Upper lobe of left lung (tissue), 6 donors: Measurements from ENCODE around the gene LDLRAD2. TPM values are rescaled to one million over a fixed set of nuclear protein-coding genes. Genes with fewer than 3 reads are reported as not detected.

Experiments used
- ATAC-seq, 2 donors: fragments of 200-7000 bp; cut with Tn5 transposase; one replicate each; pipeline ENCODE4 v1.9.1; 2022; ENCODE audit warnings: mild to moderate bottlenecking in 2 of 2, moderate library complexity in 2 of 2; ENCODE audit not compliant: low FRiP score in 2 of 2
- DNase-seq, 2 donors: peaks; one replicate each; pipeline ENCODE4 v3.0.0-alpha.2; 2019 to 2020
- H3K27ac ChIP-seq, 4 donors: fragments of 200-600 bp; sonication (generic); one replicate each; pipeline ENCODE4 v1.5.1; 2016 to 2019
- H3K27me3 ChIP-seq, 4 donors: fragments of 200-600 bp; sonication (generic); one replicate each; pipeline ENCODE4 v1.5.1; 2017 to 2019
- H3K36me3 ChIP-seq, 4 donors: fragments of 200-600 bp; sonication (generic); one replicate each; pipeline ENCODE4 v1.5.1; 2016 to 2019
- H3K4me1 ChIP-seq, 4 donors: fragments of 200-600 bp; sonication (generic); one replicate each; pipeline ENCODE4 v1.5.1; 2018 to 2019
- H3K4me3 ChIP-seq, 4 donors: fragments of 200-600 bp; sonication (generic); one replicate each; pipeline ENCODE4 v1.5.1; 2017 to 2019; ENCODE audit warnings: mild to moderate bottlenecking in 2 of 4, moderate library complexity in 1 of 4
- H3K9me3 ChIP-seq, 4 donors: fragments of 200-600 bp; sonication (generic); one replicate each; pipeline ENCODE4 v1.5.1; 2018 to 2019
- CTCF ChIP-seq, 6 experiments: fragments of 450-650 bp in 4 of 6; fragments of 200-600 bp in 2 of 6; sonication (generic) in 2 of 6; IDR thresholded peaks; one replicate each; pipeline ENCODE4 v1.5.1; 2016 to 2019; ENCODE audit warnings: antibody characterized with exemption in 6 of 6
- EP300 ChIP-seq, 4 donors: sonication (generic); formaldehyde crosslinking; IDR thresholded peaks; one replicate each; pipeline ENCODE4 v1.5.1; 2017; ENCODE audit warnings: antibody characterized with exemption in 4 of 4, control low read depth in 2 of 4
- POLR2A ChIP-seq, 4 donors: fragments of 450-650 bp; IDR thresholded peaks; one replicate each; pipeline ENCODE4 v1.5.1; 2016 to 2017; ENCODE audit warnings: antibody characterized with exemption in 4 of 4, mild to moderate bottlenecking in 2 of 4
- POLR2AphosphoS5 ChIP-seq, 2 donors: sonication (generic); formaldehyde crosslinking; IDR thresholded peaks; one replicate each; pipeline ENCODE4 v1.5.1; 2017; ENCODE audit warnings: antibody characterized with exemption in 2 of 2
- WGBS, 2 donors: methylation state at CpG; one replicate each; pipeline ENCODE4 v1.1.5; 2017 to 2018; 5-methylcytosine and 5-hydroxymethylcytosine counted together
- total RNA-seq, 6 donors: library from RNA; depleted of rRNA in 4 of 6; stranded (reverse); fragments of >200 nt in 4 of 6; gene quantifications; one replicate each; pipeline versions ENCODE4 v1.1.0 to v1.2.1, GENCODE V29; 2016 to 2021
- donor health status: DM: no; HTN: no; CAD: no; lungs with moderate emphysema.
- donor health status: DM: no; HTN: yes; CAD: no; lungs with severe emphysema.

Gene LDLRAD2
- under 1 TPM in 3 of 6 donors, not detected in 3; 0.24 to 0.59 (median 0.34) TPM for total RNA-seq

GRCh38 chr1:21811875-21812305, at the start of gene LDLRAD2:
Gene LDLRAD2, plus strand, starts transcription at chr1:21812265. Its CDS starts 187 bp downstream, at chr1:21812452.
- no peak within 1 kb of the TSS for H3K4me3 ChIP-seq
- H3K27me3 ChIP-seq: peaks cover 0 to 5% (median 0%) of the 10 kb centered on the region in 4 donors
- H3K9me3 ChIP-seq: no peaks in the 10 kb centered on the region
- H3K4me1 ChIP-seq: peaks cover 0 to 11% (median 9%) of the 10 kb centered on the region in 4 donors
- WGBS, 2 donors: 73 to 77% methylated on average over 2 of the region's 2 CpGs
- H3K27ac ChIP-seq: no peak within 1 kb of the TSS
- DNase-seq: no peak
- H3K36me3 ChIP-seq: no peaks in the 10 kb centered on the region
- TF ChIP-seq EP300 (IDR thresholded peaks at IDR 0.05) (no peak), CTCF (IDR thresholded peaks at IDR 0.05) (no peak), POLR2A (IDR thresholded peaks at IDR 0.05) (no peak), POLR2AphosphoS5 (IDR thresholded peaks at IDR 0.05) (no peak)
- ATAC-seq: no peak

GRCh38 chr1:21763236-21763635, 48.8 kb upstream of the LDLRAD2 start:
- no peaks in the 10 kb centered on the region for H3K36me3 ChIP-seq
- ATAC-seq (no peak), DNase-seq (no peak)
- 83 to 89% methylated on average over 10 of the region's 10 CpGs for WGBS, 2 donors
- H3K4me3 ChIP-seq: no peak overlapping the region
- H3K27me3 ChIP-seq: no peaks in the 10 kb centered on the region
- H3K4me1 ChIP-seq: peaks cover 39 to 66% (median 45%) of the 10 kb centered on the region in 4 donors
- TF ChIP-seq EP300 (IDR thresholded peaks at IDR 0.05) (no peak), CTCF (IDR thresholded peaks at IDR 0.05) (no peak)
- H3K9me3 ChIP-seq: no peaks in the 10 kb centered on the region
- no peak overlapping the region for H3K27ac ChIP-seq

- TF ChIP-seq EP300 (IDR thresholded peaks at IDR 0.05) (no peak), POLR2A (IDR thresholded peaks at IDR 0.05) (no peak), CTCF (IDR thresholded peaks at IDR 0.05) (no peak), POLR2AphosphoS5 (IDR thresholded peaks at IDR 0.05) (no peak)
- 63 to 76% methylated on average over 7 of the region's 7 CpGs for WGBS, 2 donors
- H3K36me3 ChIP-seq: no peaks in the 10 kb centered on the region
- H3K4me1 ChIP-seq: peaks cover 40 to 72% (median 50%) of the 10 kb centered on the region in 4 donors
- no peak for ATAC-seq
- peak overlapping the region in 3 of 4 donors; percentile 19 to 63 (median 25) for H3K27ac ChIP-seq
- DNase-seq: no peak
- H3K9me3 ChIP-seq: no peaks in the 10 kb centered on the region
- H3K27me3 ChIP-seq: no peaks in the 10 kb centered on the region
- H3K4me3 ChIP-seq: no peak overlapping the region
These were observed 48.2 kb upstream of the LDLRAD2 start for GRCh38 chr1:21763694-21764419.

GRCh38 chr1:21764615-21765423, 47.2 kb upstream of the LDLRAD2 start:
- DNase-seq: peak in 1 of 2 donors; percentile 76
- H3K4me3 ChIP-seq: no peak overlapping the region
- H3K27ac ChIP-seq: peak overlapping the region; percentile 22 to 63 (median 31)
- no peaks in the 10 kb centered on the region for H3K9me3 ChIP-seq
- peaks cover 40 to 72% (median 52%) of the 10 kb centered on the region in 4 donors for H3K4me1 ChIP-seq
- H3K36me3 ChIP-seq: no peaks in the 10 kb centered on the region
- 43 to 44% methylated on average over 10 to 13 of the region's 13 CpGs for whole genome bisulfite sequencing, 2 donors
- TF ChIP-seq POLR2AphosphoS5 (IDR thresholded peaks at IDR 0.05) (no peak), EP300 (IDR thresholded peaks at IDR 0.05) (no peak), CTCF (IDR thresholded peaks at IDR 0.05) (no peak), POLR2A (IDR thresholded peaks at IDR 0.05) (no peak)
- ATAC-seq: peak; percentile 75 to 77
- no peaks in the 10 kb centered on the region for H3K27me3 ChIP-seq
